Smooth muscle cell (in vitro differentiated cells): Measurements from ENCODE around the gene OPA1. TPM values are rescaled to one million over a fixed set of nuclear protein-coding genes. Genes with fewer than 3 reads are reported as not detected.

Experiments used
- DNase-seq: peaks from one replicate; lab custom pipeline; 2025; ENCODE audit not compliant: unreplicated experiment; lab: John Stamatoyannopoulos, UW
- H2AFZ ChIP-seq: fragments of 200-600 bp; sonication (generic); 2 replicates; pipeline ENCODE4 v1.6.0; 2016; ENCODE audit warnings: antibody characterized with exemption, low read depth, mild to moderate bottlenecking
- H3F3A ChIP-seq: fragments of 200-600 bp; sonication (generic); 2 replicates; pipeline ENCODE4 v1.6.0; 2017; ENCODE audit warnings: antibody characterized with exemption, low read depth
- H3K27ac ChIP-seq: fragments of 200-600 bp; sonication (generic); 2 replicates; pipeline ENCODE4 v1.5.1; 2016; ENCODE audit warnings: low read depth, mild to moderate bottlenecking
- H3K27me3 ChIP-seq: fragments of 200-600 bp; sonication (generic); 2 replicates; pipeline ENCODE4 v1.6.1; 2016; ENCODE audit warnings: low read depth, mild to moderate bottlenecking
- H3K36me3 ChIP-seq: fragments of 200-600 bp; sonication (generic); 2 replicates; pipeline ENCODE4 v1.5.1; 2016; ENCODE audit warnings: low read depth
- H3K4me1 ChIP-seq: fragments of 200-600 bp; sonication (generic); 2 replicates; pipeline ENCODE4 v1.5.1; 2016; ENCODE audit warnings: low read depth
- H3K4me2 ChIP-seq: fragments of 200-600 bp; sonication (generic); 2 replicates; pipeline ENCODE4 v1.6.0; 2016; ENCODE audit warnings: mild to moderate bottlenecking
- H3K4me3 ChIP-seq: fragments of 200-600 bp; sonication (generic); 2 replicates; pipeline ENCODE4 v1.5.1; 2016; ENCODE audit warnings: mild to moderate bottlenecking
- H3K79me2 ChIP-seq: fragments of 200-600 bp; sonication (generic); 2 replicates; pipeline ENCODE4 v1.6.0; 2016; ENCODE audit warnings: low read depth, mild to moderate bottlenecking
- H3K9ac ChIP-seq: fragments of 200-600 bp; sonication (generic); 2 replicates; pipeline ENCODE4 v1.6.0; 2016; ENCODE audit warnings: low read depth
- H3K9me3 ChIP-seq: fragments of 200-600 bp; sonication (generic); replicated peaks from 2 replicates; pipeline ENCODE4 v1.5.1; 2016; ENCODE audit warnings: low read depth
- H4K20me1 ChIP-seq: fragments of 200-600 bp; sonication (generic); 2 replicates; pipeline ENCODE4 v1.6.0; 2016; ENCODE audit warnings: low read depth
- CTCF ChIP-seq: fragments of 200-600 bp; sonication (generic); IDR thresholded peaks from 2 replicates; pipeline ENCODE4 v1.5.1; 2017; ENCODE audit warnings: borderline replicate concordance, mild to moderate bottlenecking, antibody characterized with exemption; ENCODE audit not compliant: insufficient read depth, poor library complexity, severe bottlenecking
- WGBS: methylation state at CpG from one replicate; pipeline ENCODE4 v1.1.7; 2016; ENCODE audit warnings: low lambda C conversion rate; 5-methylcytosine and 5-hydroxymethylcytosine counted together
- polyA plus RNA-seq: library from polyadenylated mRNA; unstranded; fragments of >200 nt; fragmentation: Nextera tagmentation; extraction: Ambion mirVana; gene quantifications from 2 replicates; pipeline ENCODE4 v1.2.1, GENCODE V29; 2016
- total RNA-seq: library from RNA; depleted of rRNA; stranded (reverse); fragments of >200 nt; gene quantifications from 2 replicates; pipeline ENCODE4 v1.2.3, GENCODE V29; 2014

The OPA1 gene
- total and polyA plus RNA-seq, 2 experiments from 2014 or later: 23.8 to 56.0 TPM

- H3K36me3 ChIP-seq: peaks cover 36% of the 10 kb centered on the region
Observed at GRCh38 chr3:193640728-193641439, 47.9 kb downstream of the OPA1 start.

GRCh38 chr3:193641440-193641775 is 48.4 kb downstream of the OPA1 start:
- no peaks in the 10 kb centered on the region for H3K27me3 ChIP-seq
- H3K36me3 ChIP-seq: peaks cover 33% of the 10 kb centered on the region
- no peak overlapping the region for H3K9ac ChIP-seq
- H3K9me3 ChIP-seq: no peaks in the 10 kb centered on the region
- no peaks in the 10 kb centered on the region for H3F3A ChIP-seq
- no peaks in the 10 kb centered on the region for H3K4me1 ChIP-seq
- no peak overlapping the region for H3K4me2 ChIP-seq
- no peak overlapping the region for H3K4me3 ChIP-seq
- no peaks in the 10 kb centered on the region for H3K79me2 ChIP-seq
- TF ChIP-seq CTCF: no peak
- no peak overlapping the region for H2AFZ ChIP-seq
- DNase-seq: no peak
- 95% methylated on average over 3 of the region's 3 CpGs for WGBS
- H3K27ac ChIP-seq: no peak overlapping the region
- no peaks in the 10 kb centered on the region for H4K20me1 ChIP-seq

More at GRCh38 chr3:193640728-193641439, 47.9 kb downstream of the OPA1 start:
- Histone ChIP-seq H3K79me2 (no peaks in the 10 kb centered on the region), H3K27me3 (no peaks in the 10 kb centered on the region), H2AFZ (no peak overlapping the region), H3K27ac (no peak overlapping the region), H3F3A (no peaks in the 10 kb centered on the region), H3K9me3 (no peaks in the 10 kb centered on the region), H4K20me1 (no peaks in the 10 kb centered on the region), H3K9ac (no peak overlapping the region), H3K4me1 (no peaks in the 10 kb centered on the region), H3K4me3 (no peak overlapping the region), H3K4me2 (no peak overlapping the region)
- no peak for TF ChIP-seq CTCF
- no peak for DNase-seq
- WGBS: 90% methylated on average over 4 of the region's 4 CpGs

- H3K27ac ChIP-seq: no peak overlapping the region
- peaks cover 43% of the 10 kb centered on the region for H3K36me3 ChIP-seq
- no peak overlapping the region for H3K4me3 ChIP-seq
- H3K4me2 ChIP-seq: no peak overlapping the region
- no peak for TF ChIP-seq CTCF
- H3K9ac ChIP-seq: no peak overlapping the region
- no peaks in the 10 kb centered on the region for H4K20me1 ChIP-seq
- H3K27me3 ChIP-seq: no peaks in the 10 kb centered on the region
- no peaks in the 10 kb centered on the region for H3K9me3 ChIP-seq
- no peaks in the 10 kb centered on the region for H3F3A ChIP-seq
- DNase-seq: no peak
- WGBS: 93% methylated on average over 6 of the region's 6 CpGs
- H3K4me1 ChIP-seq: no peaks in the 10 kb centered on the region
- no peak overlapping the region for H2AFZ ChIP-seq
- no peaks in the 10 kb centered on the region for H3K79me2 ChIP-seq
Observed at GRCh38 chr3:193645806-193646205, 52.8 kb downstream of the OPA1 start.

GRCh38 chr3:193648542-193649076 is 55.6 kb downstream of the OPA1 start:
- H3K9me3 ChIP-seq: no peaks in the 10 kb centered on the region
- H3F3A ChIP-seq: no peaks in the 10 kb centered on the region
- no peaks in the 10 kb centered on the region for H3K4me1 ChIP-seq
- H3K27ac ChIP-seq: no peak overlapping the region
- no peak overlapping the region for H3K4me2 ChIP-seq
- DNase-seq: no peak
- 100% methylated on average over 2 of the region's 2 CpGs for WGBS
- H3K27me3 ChIP-seq: no peaks in the 10 kb centered on the region
- H3K36me3 ChIP-seq: peaks cover 36% of the 10 kb centered on the region
- no peak overlapping the region for H2AFZ ChIP-seq
- H3K9ac ChIP-seq: no peak overlapping the region
- TF ChIP-seq CTCF: no peak
- H3K79me2 ChIP-seq: no peaks in the 10 kb centered on the region
- H4K20me1 ChIP-seq: no peaks in the 10 kb centered on the region
- H3K4me3 ChIP-seq: no peak overlapping the region
